HG02938 (cell line): ENCODE measurements around the gene FUBP1.
"Not testable (repeated sequence)": the region's sequence is repeated elsewhere in the genome, so short reads cannot be mapped to it uniquely, and the experiment has no call there.

ENCODE experiments used
- ATAC-seq: cut with Tn5 transposase; IDR thresholded peaks from one replicate; pipeline ENCODE4 v1.9.1; 2021; ENCODE audit warnings: mild to moderate bottlenecking, moderate library complexity; ENCODE audit not compliant: unreplicated experiment

The FUBP1 gene

GRCh38 chr1:77978969-77979876 lies at the start of gene FUBP1:
FUBP1 (minus strand) TSS chr1:77979072; CDS start chr1:77979004, 68 bp downstream.
- peak; percentile 74 for ATAC-seq

- ATAC-seq = not testable (repeated sequence)
Observed at GRCh38 chr1:78021134-78021533, 42.3 kb upstream of the FUBP1 start.

- ATAC-seq = no peak
Observed at GRCh38 chr1:78019024-78019423, 40.2 kb upstream of the FUBP1 start.

- no peak for ATAC-seq
Observed at GRCh38 chr1:78015148-78015547, 36.3 kb upstream of the FUBP1 start.

- no peak for ATAC-seq
Observed at GRCh38 chr1:78011050-78011449, 32.2 kb upstream of the FUBP1 start.

- no peak for ATAC-seq
Observed at GRCh38 chr1:78009836-78010235, 31.0 kb upstream of the FUBP1 start.

- no peak for ATAC-seq
Observed at GRCh38 chr1:78009276-78009675, 30.4 kb upstream of the FUBP1 start.

GRCh38 chr1:78007677-78008341 lies 28.9 kb upstream of the FUBP1 start:
- no peak for ATAC-seq

- no peak for ATAC-seq
Observed at GRCh38 chr1:78006521-78006920, 27.6 kb upstream of the FUBP1 start.

GRCh38 chr1:78005755-78006154 lies 26.9 kb upstream of the FUBP1 start:
- ATAC-seq = no peak

GRCh38 chr1:78005448-78005722 lies 26.5 kb upstream of the FUBP1 start:
- no peak for ATAC-seq

- ATAC-seq = peak; percentile 98
Observed at GRCh38 chr1:78004719-78005447, 26.0 kb upstream of the FUBP1 start, which contains the start of gene DNAJB4. DNAJB4 (plus strand) TSS chr1:78004939; CDS start chr1:78005111, 172 bp downstream.

- peak; percentile 45 for ATAC-seq
Observed at GRCh38 chr1:78003882-78004718, 25.2 kb upstream of the FUBP1 start.

- no peak for ATAC-seq
Observed at GRCh38 chr1:78003070-78003746, 24.3 kb upstream of the FUBP1 start.

GRCh38 chr1:78000536-78000935 lies 21.7 kb upstream of the FUBP1 start:
- not testable (repeated sequence) for ATAC-seq

- no peak for ATAC-seq
Observed at GRCh38 chr1:77996734-77997133, 17.9 kb upstream of the FUBP1 start.

- ATAC-seq = no peak
Observed at GRCh38 chr1:77994117-77994705, 15.3 kb upstream of the FUBP1 start.

- no peak for ATAC-seq
Observed at GRCh38 chr1:77991638-77992037, 12.8 kb upstream of the FUBP1 start.

- no peak for ATAC-seq
Observed at GRCh38 chr1:77990629-77991204, 11.8 kb upstream of the FUBP1 start.
